Spleen (tissue), 7 donors: ENCODE data around the gene ABTB1.

Experiments used
- CTCF ChIP-seq, 11 experiments: fragments of 200-600 bp in 7 of 11; fragments of 450-650 bp in 4 of 11; sonication (generic) in 4 of 11; IDR thresholded peaks in 8 of 11; conservative IDR thresholded peaks in 3 of 11; 1 replicate in 7 of 11; 2 replicates in 4 of 11; pipeline versions ENCODE4 v1.4.0 to v1.8.0; 2016 to 2021; ENCODE audit warnings: antibody characterized with exemption in 11 of 11, inconsistent platforms in 4 of 11, mild to moderate bottlenecking in 1 of 11
- POLR2A ChIP-seq, 3 donors: fragments of 450-650 bp; IDR thresholded peaks; one replicate each; pipeline ENCODE4 v1.5.1; 2017; ENCODE audit warnings: antibody characterized with exemption in 3 of 3, mild to moderate bottlenecking in 1 of 3
- POLR2AphosphoS5 ChIP-seq, 3 donors: sonication (generic); formaldehyde crosslinking; IDR thresholded peaks; one replicate each; pipeline ENCODE4 v1.5.1; 2017; ENCODE audit warnings: antibody characterized with exemption in 3 of 3
- donor health status: DM: no; HTN: no; CAD: no; lungs with moderate emphysema.
- donor health status: DM: no; HTN: no; CAD: no.
- donor health status: DM: no; HTN: no; CAD: no.

DNA sequence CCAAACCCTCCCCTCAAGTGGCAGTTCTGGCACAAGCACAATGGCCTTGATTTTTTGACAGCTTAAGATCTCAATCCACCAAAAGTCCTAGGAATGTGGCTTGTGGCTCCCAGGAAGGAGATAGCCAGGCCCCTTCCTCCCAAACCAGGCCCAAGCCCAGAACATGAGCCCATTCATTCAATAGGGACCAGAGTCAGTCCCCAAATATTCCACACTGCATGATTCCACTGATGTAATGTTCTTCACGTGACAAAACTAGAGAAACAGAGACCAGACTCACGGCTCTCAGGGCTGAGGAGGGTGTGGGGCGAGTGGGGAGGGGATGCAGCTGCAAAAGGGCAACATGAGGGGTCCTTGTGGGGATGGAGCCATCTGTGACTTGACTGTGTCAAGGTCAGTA, 25.5 kb downstream of the ABTB1 start:
- TF ChIP-seq CTCF (IDR thresholded peaks at IDR 0.05 in 8 of 11, conservative IDR thresholded peaks at IDR 0.05 in 3 of 11) (no peak), POLR2AphosphoS5 (IDR thresholded peaks at IDR 0.05) (no peak), POLR2A (IDR thresholded peaks at IDR 0.05) (no peak)
